ENCODE results near the gene IGSF5.
"Not testable (repeated sequence)": the region's sequence is repeated elsewhere in the genome, so short reads cannot be mapped to it uniquely, and the experiment has no call there.

The IGSF5 gene

GRCh38 chr21:39744883-39745282, at the start of gene IGSF5:
Gene IGSF5, plus strand, starts transcription at chr21:39745183. Its CDS starts 327 bp downstream, at chr21:39745510.
- not testable (repeated sequence) for DNase-seq

GRCh38 chr21:39696196-39696595, 48.8 kb upstream of the IGSF5 start:
- no peak for DNase-seq

GRCh38 chr21:39696618-39697017, 48.4 kb upstream of the IGSF5 start:
- peak; percentile 91 for DNase-seq

- no peak for DNase-seq
Observed at GRCh38 chr21:39700318-39700717, 44.7 kb upstream of the IGSF5 start.

GRCh38 chr21:39703578-39703977, 41.4 kb upstream of the IGSF5 start:
- no peak for DNase-seq

GRCh38 chr21:39705849-39706248, 39.1 kb upstream of the IGSF5 start:
- DNase-seq: no peak

GRCh38 chr21:39707316-39707715, 37.7 kb upstream of the IGSF5 start:
- no peak for DNase-seq

GRCh38 chr21:39710866-39711265, 34.1 kb upstream of the IGSF5 start:
- no peak for DNase-seq

- DNase-seq: no peak
Observed at GRCh38 chr21:39712273-39712672, 32.7 kb upstream of the IGSF5 start.

GRCh38 chr21:39712976-39713375, 32.0 kb upstream of the IGSF5 start:
- DNase-seq: peak; percentile 64

GRCh38 chr21:39713905-39714304, 31.1 kb upstream of the IGSF5 start:
- no peak for DNase-seq

- DNase-seq: no peak
Observed at GRCh38 chr21:39714331-39714730, 30.7 kb upstream of the IGSF5 start.

GRCh38 chr21:39715804-39716397, 29.1 kb upstream of the IGSF5 start:
- peak; percentile 48 for DNase-seq

- DNase-seq: no peak
Observed at GRCh38 chr21:39720126-39720778, 24.7 kb upstream of the IGSF5 start.

- DNase-seq: no peak
Observed at GRCh38 chr21:39721885-39722284, 23.1 kb upstream of the IGSF5 start.

GRCh38 chr21:39724944-39725343, 20.0 kb upstream of the IGSF5 start:
- no peak for DNase-seq

- DNase-seq: no peak
Observed at GRCh38 chr21:39726133-39726532, 18.9 kb upstream of the IGSF5 start.

GRCh38 chr21:39727401-39728120, 17.4 kb upstream of the IGSF5 start:
- no peak for DNase-seq

GRCh38 chr21:39728341-39728740, 16.6 kb upstream of the IGSF5 start:
- DNase-seq: no peak

GRCh38 chr21:39730418-39731157, 14.4 kb upstream of the IGSF5 start:
- no peak for DNase-seq

GRCh38 chr21:39736716-39737115, 8.3 kb upstream of the IGSF5 start:
- DNase-seq: no peak

GRCh38 chr21:39737376-39738000, 7.5 kb upstream of the IGSF5 start:
- DNase-seq: no peak

GRCh38 chr21:39738566-39738965, 6.4 kb upstream of the IGSF5 start:
- no peak for DNase-seq
